AG09319 (cell line): ENCODE data around the gene RTKN.

Experiments used
- DNase-seq: peaks from one replicate; pipeline ENCODE4 v3.0.0-alpha.2; 2010; ENCODE audit warnings: low read depth; ENCODE audit errors: extremely low read depth
- CTCF ChIP-seq: IDR thresholded peaks from 2 replicates; pipeline ENCODE4 v1.5.1; 2011; ENCODE audit warnings: low read depth, mild to moderate bottlenecking, inconsistent platforms, low read length, moderate library complexity

Gene RTKN

GRCh38 chr2:74417763-74418162, 24.0 kb downstream of the RTKN start:
- DNase-seq, result no peak
- TF ChIP-seq CTCF, result no peak

GRCh38 chr2:74417197-74417596, 24.5 kb downstream of the RTKN start:
- TF ChIP-seq CTCF, result no peak
- DNase-seq, result no peak

DNA sequence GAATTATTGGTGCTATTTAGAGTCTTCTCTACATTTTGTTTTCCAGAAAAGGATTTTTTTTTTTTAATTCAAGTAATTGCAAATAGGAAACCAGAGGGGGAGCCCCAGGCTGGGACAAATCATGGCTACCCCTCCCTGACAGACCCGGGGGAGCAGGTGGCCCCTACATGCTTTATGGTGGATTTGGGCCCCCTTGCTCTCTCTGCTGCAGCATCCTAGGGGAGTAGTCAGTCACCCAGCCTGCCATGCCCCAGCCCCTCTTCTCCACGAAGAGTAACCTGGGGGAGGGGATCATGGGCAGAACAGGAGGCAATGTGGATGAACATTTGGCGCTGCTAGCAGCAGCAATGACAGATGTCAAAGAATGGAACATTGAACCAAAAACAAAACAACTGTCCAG, 25.0 kb downstream of the RTKN start:
- TF ChIP-seq CTCF, result no peak
- no peak for DNase-seq

- DNase-seq, result no peak
- TF ChIP-seq CTCF, result no peak
Observed at GRCh38 chr2:74415762-74416395, 25.9 kb downstream of the RTKN start.

GRCh38 chr2:74414881-74415761, 26.6 kb downstream of the RTKN start:
- DNase-seq, result no peak
- peak; percentile 26 for TF ChIP-seq CTCF

- no peak for TF ChIP-seq CTCF
- DNase-seq, result no peak
Observed at GRCh38 chr2:74414441-74414840, 27.3 kb downstream of the RTKN start.

DNA sequence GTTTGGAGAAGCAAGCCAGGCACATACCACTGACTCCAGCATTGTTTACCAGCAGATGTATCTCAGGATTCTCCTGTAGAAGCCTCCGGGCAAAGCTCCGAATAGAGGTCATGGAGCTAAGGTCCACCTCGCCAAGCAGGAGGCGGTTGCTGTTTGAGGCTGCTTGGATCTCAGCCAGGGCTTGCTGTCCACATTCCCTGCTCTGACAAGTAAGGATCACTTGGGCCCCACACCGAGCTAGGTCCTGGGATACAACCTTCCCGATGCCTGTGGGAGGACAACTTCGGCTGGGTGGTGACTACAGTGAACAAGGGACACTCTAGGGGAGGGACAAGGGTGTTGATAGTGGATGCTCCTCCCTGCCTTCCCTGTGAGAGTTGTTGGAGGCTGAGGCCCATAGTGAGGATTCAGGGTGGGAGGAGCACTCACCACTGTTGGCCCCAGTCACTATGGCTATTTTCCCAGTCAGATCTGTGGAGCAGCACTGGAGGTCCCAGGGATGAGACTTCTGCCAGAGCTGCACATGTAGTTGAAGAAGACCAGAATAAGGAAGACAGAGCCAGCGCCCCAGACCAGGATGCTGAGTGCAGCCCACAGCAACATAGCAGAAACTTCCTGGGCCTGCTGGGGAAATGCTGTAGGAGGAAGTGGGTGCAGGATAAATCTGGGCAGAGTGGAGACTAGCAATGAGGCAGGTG, 28.6 kb downstream of the RTKN start:
- no peak for DNase-seq
- no peak for TF ChIP-seq CTCF
